COR-L47 (cell line): ENCODE data around the gene IFIT1B.
A peak's percentile ranks its signal among the peaks of the same experiment; 100 is the strongest.
"Not testable (repeated sequence)": the region's sequence is repeated elsewhere in the genome, so short reads cannot be mapped to it uniquely, and the experiment has no call there.

Experiments used
- DNase-seq: peaks from one replicate; lab custom pipeline; 2025; lab: John Stamatoyannopoulos, UW

The IFIT1B gene

DNA sequence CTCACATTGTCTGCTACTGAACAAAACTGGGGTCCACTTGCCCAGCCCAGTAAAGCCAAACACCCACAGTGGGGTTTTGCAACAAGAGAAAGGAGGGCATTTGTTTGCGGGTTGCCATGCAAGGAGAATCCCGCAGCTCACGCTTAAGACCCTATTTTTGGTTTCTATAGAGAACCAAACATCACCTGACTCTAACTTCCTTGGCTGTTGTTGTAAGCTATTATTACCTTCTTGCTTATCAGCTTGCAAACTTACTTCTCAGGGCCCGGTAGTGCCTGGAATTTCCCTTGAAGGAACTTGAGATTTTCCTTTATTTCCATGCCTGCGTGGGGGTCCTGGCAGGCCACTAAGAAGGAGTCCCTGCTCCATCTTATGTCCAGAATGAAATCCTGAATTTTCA, 29.4 kb upstream of the IFIT1B start:
- DNase-seq = no peak

DNA sequence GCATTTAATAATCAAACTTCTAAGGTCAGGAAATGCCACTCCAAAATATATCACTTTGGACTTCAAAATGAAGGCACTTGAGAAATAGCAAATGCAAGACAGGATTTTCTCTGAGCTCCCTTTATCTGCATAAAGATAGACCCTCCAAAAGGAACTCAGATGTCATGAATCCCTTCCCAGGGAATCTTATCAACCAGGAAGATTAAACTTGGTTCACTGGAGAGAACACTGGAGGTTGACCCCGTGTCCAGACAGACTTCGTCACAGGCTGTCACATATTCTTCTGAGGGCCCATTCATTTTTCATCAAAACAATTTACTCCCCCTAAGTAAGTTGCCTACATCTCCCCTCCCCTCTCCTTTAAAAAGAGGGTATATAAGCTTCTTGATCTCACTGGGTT, 28.9 kb upstream of the IFIT1B start:
- DNase-seq = no peak

DNA sequence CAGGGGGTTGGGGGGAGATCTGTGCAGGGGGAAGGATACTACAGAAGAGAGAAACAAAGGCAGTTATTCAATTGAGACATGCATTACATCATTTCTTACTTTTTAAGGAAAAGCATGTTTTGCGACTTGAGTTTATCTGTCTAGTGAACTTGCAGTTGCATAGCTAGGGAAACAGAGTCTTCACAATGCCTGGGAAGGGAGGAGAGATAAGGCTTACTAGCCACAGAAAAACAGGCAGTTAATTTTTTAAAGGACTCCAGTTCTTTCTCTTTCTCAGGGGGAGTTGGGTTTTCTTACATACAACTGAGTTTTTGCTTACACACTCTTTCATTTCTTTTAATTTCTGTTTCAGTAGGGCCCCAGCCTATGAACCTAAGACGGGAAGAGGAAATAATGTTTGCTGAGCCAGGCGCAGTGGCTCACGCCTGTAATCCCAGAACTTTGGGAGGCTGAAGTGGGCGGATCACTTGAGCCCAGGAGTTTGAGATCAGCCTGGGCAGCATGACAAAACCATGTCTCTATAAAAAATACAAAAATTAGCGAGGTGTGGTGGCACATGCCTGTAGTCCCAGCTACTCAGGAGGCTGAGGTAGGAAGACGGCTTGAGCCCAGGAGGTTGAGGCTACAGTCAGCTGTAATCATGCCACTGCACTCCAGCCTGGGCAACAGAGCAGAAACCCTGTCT, 27.1 kb upstream of the IFIT1B start:
- not testable (repeated sequence) for DNase-seq

DNA sequence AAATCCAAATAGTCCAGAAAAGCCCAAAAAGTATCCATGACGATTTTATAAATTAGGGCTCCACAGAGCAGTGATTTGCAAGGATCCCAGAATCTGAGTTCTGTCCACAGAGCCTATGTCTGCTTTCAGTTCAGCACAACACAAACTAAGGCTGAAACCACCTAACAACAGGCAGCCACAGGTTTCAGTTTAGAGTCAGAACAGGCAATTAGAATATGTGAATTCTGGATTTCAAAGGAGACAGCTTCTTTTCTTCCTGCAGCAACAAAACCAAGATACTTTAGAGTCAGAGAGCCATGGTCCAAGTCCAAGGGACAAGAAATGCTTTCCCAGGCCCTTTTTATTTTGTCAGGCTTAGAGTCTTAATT, 26.5 kb upstream of the IFIT1B start:
- DNase-seq = no peak

DNA sequence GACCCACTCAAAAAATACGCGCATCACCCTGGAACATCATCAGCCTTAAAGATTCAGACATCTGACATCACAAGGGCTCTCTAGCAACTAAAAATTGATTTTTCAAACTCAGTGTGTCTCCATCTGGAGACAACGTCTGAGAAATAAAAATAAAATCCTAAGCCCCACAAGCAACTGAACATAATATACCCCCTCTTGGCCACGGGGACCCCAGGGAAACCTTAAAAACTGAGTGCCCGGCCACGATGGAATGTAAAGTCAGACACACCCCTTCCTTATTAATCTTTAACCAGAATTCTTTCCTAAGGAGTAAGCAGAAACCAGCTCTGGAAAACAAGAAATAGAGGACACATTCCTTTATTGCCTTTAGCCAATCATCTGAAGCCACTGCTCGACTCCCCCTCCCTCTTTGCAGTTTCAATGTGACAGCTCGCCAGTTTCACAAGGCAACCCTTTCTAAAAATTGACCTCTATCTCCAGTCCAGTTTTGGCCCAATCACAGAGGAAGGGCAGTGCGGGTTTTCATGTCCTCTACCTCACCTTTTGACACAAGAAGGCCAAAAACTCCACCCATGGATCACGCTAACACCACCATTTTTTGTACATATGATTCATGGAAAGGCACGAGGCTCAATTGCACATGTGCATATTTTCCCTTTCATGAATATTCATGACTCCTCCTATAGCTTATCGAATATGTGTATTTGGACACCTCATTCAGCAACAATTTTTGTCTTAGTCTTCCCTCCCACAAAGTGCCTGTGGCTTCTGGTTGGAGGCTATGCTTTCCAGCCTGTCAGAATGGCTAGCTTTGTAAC, 25.9 kb upstream of the IFIT1B start:
- DNase-seq = no peak

DNA sequence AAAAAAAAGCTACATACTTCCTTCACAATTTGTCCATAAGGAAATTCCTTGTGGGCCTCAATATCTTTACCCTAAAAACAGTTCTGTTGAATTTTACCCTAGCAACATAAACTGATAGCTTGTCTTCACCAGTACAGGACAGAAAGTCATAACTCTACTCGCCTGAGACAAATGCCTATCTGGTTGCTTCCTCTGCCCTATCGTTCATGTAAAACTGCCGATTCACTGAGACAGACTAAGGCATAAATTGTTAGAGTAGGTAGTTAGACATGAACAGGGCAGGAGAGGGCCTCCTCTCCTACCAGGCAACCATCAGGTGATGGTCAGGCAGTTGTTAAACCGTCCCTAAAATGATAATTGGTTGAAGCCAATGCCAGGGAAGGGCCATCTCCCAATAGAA, 25.1 kb upstream of the IFIT1B start:
- no peak for DNase-seq

DNA sequence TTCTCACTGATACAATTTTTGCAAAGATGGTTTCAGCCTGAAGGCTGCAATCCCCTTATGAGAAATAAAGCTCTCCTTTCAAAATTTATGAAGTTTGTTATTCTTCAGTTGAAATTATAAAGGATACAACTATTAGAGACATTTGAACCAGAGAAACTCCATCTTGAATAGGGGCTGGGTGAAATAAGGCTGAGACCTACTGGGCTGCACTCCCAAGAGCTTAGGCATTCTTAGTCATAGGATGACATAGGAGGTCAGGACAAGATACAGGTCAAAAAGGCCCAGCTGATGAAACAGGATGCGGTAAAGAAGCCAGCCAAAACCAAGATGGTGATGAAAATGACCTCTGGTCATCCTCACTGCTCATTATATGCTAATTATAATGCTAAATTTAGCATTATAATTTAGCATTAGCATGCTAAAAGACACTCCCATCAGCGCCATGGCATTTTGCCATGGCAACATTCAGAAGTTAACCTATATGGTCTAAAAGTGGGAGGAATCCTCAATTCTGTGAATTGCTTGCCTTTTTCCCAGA, 22.4 kb upstream of the IFIT1B start:
- DNase-seq = no peak

DNA sequence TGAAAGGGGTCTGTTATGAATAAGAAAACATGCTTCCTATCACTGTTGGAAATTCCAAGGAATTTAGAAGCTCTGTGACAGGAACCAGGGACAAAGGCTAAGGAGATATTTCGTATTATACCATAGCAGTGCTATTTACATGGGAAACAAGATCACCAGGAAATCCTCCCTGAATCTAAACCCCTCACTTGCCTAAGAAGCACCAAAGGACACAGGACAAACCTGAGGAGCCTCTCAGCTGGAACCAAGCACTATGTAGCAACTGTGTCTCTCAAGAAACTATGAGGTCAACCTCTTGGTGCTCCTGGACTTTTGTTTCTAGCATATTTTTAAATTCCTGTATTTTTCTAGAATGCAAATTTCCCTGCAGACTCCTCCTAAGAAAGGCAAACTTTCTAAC, 20.8 kb upstream of the IFIT1B start:
- DNase-seq = no peak

DNA sequence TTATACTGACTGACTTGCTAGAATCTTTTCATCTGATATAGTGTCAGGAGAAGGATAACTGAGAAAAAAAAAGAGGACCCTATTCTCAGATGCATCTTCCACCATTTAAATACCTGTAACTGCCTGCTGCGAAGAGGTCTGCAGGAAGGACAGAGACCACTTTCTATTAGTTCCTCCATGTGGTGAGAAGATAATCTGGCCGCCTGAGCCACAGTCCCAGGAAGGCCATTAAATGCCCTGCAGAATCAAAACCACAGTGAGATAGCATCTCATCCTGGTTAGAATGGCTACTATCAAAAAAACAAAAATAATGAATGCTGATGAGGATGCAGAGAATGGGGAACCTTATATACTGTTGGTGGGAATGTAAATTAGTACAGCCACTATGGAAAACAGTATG, 19.9 kb upstream of the IFIT1B start:
- no peak for DNase-seq

DNA sequence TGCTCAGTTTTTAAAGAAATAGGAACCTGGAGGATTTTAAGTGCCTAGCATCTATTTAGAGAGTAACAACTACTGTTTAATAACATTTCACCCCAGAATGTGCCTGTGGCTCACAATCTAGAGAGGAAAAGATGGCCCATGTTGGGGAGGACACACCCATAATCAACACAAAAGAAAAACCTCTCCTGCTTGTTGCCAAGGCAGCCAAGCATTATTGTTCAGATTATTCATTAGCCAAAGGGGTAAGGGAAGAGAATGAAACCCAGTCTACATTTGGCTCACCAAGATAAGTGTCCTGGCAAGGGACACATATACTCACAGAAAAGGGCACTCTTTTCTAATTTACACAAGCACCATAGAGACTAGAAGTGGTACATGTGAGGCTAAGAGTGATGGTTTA, 17.7 kb upstream of the IFIT1B start:
- DNase-seq = peak; percentile 6

DNA sequence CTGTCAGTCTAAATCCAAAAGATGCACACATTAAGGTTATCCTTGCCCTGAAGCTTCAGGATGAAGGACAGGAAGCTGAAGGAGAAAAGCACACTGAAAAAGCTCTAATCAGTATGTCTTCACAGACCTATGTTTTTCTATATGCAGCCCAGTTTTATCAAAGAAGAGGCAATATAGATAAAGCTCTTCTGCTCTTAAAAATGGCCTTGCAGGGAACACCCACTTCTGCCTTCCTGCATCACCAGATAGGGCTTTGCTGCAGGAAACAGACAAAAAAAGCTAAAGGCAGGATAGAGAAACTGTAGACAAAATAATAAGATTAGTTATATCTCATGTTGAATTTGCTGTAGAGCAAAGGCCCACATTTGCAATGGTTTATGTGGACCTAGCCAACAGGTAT, 14.9 kb upstream of the IFIT1B start:
- DNase-seq = no peak

DNA sequence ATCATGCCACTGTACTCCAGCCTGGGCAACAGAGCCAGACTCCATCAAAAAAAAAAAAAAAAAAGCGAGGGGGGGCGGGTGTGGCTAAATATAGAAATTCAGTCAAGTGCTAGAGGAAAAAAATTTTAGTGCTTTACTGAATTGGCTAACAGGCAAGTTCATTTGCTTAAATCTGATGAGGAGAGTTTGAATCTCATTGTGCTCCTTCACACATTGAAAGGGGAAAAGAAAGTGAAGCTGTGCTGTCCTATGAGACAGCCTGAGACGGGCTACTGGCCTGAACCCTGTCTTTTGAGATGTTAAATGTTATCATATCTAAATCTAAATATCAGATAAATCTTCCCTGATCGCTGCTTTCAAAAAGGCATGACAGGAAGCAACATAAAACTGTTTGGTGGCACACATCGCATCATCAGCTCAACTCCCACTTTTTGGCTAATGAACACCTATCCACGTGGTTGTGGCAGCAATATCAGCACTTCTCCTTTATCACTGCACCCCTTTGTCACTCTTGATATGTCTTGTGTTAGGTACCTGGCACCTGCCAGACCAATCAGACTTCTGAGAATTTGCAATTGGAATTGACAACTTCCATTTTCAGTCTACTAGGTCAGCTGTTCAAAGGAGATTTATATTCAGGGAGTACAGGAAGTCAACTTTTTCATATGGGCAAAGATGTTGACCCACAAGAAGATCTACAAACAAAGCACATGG, 14.0 kb upstream of the IFIT1B start:
- no peak for DNase-seq

DNA sequence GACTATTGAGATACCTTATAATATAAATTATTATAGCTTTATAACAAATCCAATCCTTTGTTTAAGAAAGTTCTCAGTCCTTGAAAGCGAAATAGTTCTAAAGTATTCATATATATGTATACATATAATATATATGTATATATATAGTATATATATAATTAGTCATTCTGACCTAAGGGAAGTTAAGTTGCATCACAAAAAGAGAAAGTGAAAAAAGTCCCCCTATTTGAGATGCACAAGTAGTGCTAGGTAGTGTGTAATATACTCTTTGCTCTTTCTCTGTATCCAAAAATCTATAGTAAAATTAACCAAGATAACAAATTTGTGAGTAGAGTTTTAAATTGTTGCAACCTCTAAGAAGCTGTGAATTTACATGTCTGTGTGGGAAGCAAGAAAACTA, 13.3 kb upstream of the IFIT1B start:
- no peak for DNase-seq

DNA sequence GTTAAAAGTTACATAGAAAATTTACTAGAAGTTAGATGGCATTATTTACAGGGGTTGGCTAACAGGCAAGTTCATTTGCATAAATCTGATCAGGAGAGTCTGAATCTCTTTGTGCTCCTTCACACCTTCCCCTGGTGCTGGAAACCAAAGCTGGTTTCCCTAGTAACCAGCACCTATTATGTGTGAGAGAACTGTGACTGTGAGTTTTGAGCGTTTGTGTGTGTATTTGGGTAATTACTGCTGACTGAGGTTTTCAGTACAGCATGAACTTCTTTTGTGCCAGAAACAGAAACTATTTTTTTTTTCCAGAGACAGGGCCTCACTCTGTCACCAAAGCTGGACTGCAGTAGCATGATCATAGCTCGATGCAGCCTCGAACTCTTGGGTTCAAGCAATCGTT, 10.3 kb upstream of the IFIT1B start:
- no peak for DNase-seq

DNA sequence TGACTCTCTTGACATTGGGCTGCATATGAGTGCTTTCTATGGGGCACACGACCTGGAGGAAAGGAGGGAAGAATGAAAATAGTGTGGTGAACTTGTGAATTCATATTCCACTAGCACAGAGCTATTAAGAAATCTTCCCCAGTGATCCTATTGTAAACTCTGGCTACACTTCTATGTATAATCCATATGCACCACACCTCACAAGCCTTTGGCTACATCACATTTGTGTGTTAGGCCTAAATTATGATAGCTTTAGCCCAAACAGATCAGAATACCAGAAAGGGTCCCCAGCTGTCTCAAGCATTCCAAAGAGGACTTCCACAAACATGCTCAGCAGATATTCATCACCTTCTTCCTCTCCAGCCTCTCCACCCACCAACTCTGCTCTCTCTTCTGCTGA, 9.7 kb upstream of the IFIT1B start:
- no peak for DNase-seq

DNA sequence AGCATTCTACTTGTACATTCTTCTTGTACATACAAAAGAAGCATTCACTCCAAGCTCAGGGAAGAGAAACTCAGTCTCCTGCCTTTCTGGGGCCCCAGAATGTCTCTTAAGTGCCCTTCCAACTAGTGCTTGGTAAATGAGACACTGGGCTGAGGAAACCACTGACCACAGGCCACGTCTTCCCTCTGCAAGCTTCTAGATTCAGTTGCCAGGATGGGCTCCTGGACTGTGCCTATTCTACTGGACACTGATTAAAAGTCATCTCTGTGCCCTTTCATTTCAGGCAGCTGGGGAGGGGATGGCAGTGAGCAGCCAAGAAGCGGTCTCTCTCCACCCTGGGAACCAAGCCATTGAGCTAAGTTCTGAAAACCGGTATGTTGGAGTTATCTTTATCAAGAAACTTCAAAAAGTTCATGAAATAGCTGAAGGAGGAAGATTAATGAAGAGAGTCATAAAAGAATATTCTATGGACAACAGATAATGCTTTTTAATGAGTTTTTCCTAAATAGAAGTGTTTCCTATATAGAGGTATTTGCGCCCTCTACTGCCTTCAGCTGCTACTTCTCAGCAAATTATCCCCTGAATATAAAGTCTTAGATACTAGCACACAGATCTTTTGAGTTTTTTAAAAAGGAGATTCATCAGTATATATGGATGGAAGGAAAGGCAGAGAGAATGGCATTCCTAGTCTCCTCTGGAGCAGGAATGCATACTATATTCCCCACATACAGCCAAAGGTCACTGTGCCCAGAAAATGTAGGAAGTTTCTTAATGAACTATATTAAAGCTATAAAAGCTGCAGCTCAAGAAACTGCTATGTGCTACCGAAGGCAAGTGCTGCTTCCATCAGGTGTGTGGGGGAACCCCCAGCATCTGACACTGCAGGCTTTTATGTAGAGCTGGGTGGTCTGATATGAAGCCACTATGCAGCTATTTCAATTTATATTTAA, 8.4 kb upstream of the IFIT1B start:
- no peak for DNase-seq

DNA sequence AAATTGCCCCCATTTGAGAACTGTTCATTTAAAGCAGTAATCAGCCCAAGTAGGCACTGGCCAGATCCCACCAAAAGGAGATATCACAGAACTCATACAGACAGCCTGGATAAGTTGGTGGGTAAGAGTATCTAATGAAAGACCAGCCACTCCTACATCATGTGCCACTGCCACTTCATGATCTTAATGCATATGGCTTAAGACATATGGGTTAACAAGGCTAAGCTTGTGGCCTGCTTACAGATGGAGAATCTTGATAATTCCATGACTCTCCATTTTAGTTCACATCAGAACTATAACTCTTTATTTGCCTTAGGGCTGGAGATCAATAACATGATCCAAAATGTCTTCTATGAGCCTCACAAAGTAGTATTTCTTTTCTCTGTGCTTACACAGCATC, 6.8 kb upstream of the IFIT1B start:
- DNase-seq = no peak

DNA sequence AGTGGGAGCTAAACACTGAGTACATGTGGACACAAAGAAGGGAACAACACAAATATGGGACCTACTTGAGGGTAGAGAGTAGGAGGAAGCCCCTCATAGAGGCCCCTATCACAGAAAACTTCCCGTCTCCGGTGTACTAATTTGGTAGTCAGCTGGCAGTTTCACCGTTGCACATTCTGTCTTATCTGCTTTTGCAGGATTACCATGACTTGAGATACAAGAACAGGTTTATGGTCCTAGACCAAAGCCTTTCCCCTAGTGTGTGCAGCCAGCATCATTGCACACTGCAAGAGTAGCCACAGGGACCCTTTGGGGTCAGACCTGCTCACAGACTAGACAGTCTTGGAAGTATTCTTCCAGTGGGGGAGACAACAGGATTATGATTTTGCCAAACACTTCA, 5.9 kb upstream of the IFIT1B start:
- no peak for DNase-seq

DNA sequence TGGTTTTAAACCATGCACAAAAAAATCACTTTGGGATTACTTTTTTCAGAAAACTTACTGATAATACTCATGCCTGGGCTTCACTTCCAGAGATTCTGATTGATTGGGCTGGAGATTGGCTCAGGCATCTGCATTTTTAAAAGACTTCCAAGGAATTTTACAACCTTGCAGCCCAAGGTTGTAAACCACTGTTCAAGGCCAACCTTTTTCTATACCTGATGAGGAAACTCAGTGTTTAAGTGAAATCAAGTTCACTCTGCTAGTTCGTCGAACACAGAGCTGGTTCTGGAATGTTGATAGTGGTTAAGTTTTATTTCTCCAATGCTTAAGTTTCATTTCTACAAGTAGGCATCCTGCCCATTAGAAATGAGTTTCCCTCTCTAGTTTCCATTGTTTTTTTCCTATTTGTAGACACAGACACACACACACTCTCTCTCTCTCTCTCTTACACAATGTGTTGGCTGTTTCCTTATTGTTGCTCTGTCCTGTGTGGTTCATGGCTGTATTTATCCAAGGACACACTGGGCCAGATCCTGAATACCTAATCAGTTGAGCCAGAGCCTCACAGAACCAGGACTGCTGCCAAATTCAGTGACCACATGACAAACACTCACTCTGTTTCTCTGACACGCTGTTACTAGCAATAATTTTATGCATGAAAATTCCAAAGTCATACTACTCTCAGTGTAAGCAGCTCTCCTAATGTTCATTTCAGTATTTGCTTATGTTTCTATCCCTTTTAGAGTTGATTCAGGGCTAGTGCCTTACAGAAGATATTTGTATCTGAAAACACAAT, 3.7 kb upstream of the IFIT1B start:
- peak; percentile 39 for DNase-seq

DNA sequence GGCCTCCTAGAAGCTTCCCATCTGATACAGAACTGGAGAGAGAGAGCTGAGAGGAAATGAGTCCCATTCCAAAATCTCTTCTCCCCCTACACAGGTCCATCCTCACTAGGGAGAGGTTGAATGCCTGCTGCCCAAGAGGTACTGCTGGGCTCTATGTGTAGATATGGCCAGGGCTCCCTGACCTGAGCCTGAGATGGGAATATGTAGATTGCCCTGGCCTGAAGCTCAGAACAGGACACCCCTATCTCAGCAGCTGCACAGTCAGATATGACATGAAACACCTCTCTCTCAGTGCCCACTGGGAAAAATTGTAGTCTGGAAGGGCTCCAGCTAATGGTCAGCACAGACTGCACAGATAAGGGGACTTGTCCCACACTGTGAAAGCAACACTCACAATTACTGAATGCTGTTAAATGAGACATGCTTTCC, 3.1 kb upstream of the IFIT1B start:
- DNase-seq = no peak

DNA sequence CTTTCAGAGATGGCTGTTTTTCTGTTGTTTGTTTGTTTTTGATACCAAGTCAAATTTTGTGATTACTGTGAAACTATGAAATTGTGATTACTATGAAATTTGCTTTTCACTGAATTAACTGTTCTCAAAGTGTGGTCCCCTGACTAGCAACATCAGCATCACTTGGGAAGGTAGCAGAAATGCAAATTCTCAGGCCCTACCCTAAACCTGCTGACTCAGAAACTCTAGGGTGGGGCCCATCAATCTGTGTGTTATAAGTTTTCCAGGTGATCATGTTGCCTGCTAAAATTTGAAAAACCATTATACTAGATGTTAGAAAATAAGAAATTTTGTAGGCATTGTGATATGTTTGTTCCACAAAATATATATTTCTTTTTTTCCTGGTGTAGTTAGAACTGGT, 1.2 kb downstream of the IFIT1B start:
- no peak for DNase-seq
